ENCODE results near the gene PITPNM1.
"Not testable (repeated sequence)": the region's sequence is repeated elsewhere in the genome, so short reads cannot be mapped to it uniquely, and the experiment has no call there.

- TF ChIP-seq, protein P1, sequence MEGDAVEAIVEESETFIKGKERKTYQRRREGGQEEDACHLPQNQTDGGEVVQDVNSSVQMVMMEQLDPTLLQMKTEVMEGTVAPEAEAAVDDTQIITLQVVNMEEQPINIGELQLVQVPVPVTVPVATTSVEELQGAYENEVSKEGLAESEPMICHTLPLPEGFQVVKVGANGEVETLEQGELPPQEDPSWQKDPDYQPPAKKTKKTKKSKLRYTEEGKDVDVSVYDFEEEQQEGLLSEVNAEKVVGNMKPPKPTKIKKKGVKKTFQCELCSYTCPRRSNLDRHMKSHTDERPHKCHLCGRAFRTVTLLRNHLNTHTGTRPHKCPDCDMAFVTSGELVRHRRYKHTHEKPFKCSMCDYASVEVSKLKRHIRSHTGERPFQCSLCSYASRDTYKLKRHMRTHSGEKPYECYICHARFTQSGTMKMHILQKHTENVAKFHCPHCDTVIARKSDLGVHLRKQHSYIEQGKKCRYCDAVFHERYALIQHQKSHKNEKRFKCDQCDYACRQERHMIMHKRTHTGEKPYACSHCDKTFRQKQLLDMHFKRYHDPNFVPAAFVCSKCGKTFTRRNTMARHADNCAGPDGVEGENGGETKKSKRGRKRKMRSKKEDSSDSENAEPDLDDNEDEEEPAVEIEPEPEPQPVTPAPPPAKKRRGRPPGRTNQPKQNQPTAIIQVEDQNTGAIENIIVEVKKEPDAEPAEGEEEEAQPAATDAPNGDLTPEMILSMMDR (IDR thresholded peaks at IDR 0.05 in 4 of 5, conservative IDR thresholded peaks at IDR 0.05 in 1 of 5) = not testable (repeated sequence)
- TF ChIP-seq POLR2A (IDR thresholded peaks at IDR 0.05) = not testable (repeated sequence)
These were observed 28.5 kb downstream of the PITPNM1 start for GRCh38 chr11:67476692-67477091.
